Stimulated activated CD4-positive, alpha-beta T cell treated with anti-CD3 and anti-CD28 coated beads, Interleukin-12 subunit alpha, Interleukin-12 subunit beta, amount 100 ng/mL, for 4 hours (primary cell): ENCODE measurements around the gene SLC16A3.

ENCODE experiments used
- DNase-seq: peaks from one replicate; pipeline ENCODE4 v3.0.0-alpha.2; 2020

SLC16A3 gene

DNA sequence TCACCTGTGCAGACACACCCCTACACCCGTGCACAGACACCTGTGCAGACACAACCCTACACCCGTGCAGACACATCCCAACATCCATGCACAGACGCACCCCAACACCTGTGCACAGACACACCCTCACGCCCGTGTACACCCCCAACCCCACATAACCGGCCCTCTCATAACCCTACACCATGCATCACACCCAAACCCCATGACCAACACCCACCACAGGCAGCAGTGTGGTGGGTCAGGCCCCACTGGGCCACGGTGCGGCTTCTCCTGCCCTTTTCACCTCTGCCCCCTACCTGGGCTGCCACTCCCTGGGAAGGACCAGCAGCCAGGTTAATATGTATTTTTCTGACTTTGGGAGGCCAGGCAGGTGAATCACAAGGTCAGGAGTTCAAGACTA lies 4.2 kb upstream of the SLC16A3 start:
- DNase-seq, result no peak

DNA sequence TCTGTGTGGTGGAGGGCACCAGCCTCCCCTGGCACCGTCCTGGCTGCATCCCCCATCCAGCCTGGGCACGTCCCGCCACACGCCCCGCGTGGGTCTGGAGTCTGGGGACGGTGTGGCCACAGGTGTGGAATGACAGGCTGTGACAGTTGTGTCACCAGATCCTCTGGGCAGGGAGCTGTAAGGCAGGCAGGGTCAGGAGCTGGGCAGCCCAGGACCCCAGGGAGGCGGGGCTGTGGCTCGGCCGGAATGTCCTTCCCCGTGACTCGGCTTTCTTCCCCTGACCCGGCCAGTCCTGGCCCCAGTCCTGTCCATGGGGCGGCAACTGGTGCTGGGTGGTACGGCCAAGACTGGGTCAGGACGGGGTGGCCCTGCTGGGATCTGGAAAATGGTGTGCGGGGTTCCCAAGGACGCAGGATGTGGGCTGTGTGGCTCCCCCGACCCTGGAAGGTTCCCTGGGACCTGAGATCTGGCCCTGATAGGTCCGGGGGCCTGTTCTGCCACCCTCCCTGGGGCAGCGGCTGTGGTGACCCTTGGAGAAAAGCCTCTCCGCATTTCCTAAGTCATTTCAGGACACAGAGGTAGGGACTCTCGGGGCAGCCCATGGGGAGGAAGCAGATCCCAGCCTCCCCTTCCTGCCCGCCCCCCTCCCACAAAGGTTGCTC lies 3.3 kb upstream of the SLC16A3 start:
- DNase-seq, result no peak

DNA sequence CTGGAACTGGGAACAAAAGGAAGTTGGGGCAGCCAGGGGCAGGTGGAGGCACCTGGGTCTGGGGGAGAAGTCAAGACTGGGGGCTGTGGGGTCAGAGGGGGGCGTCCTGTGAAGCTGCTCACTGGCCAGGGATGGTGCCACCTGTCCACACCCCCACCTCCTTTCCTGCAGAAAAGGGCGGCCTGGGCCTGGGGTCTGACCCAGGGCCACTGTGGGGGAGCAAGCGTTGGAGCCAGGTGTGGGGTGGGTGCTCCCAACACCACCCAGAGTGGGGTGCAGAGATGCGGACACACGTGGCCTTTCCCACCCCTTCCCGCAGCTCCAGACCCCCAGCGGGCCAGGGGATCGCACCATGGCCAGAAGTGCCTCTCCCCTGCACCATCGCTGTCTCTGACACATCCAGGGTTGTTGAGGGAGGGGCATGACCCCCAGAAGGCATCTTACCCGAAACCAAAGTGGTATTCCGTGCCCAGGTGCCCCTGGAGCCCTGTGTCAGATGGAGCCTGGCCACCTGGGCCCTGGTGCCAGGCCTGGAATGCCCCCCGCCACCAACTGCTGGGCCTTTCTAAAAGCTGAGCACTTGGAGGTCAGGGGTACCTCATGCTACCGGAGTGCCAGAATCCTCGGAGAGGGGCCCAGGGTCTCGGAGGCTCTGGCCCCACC lies 2.6 kb upstream of the SLC16A3 start:
- DNase-seq, result no peak

DNA sequence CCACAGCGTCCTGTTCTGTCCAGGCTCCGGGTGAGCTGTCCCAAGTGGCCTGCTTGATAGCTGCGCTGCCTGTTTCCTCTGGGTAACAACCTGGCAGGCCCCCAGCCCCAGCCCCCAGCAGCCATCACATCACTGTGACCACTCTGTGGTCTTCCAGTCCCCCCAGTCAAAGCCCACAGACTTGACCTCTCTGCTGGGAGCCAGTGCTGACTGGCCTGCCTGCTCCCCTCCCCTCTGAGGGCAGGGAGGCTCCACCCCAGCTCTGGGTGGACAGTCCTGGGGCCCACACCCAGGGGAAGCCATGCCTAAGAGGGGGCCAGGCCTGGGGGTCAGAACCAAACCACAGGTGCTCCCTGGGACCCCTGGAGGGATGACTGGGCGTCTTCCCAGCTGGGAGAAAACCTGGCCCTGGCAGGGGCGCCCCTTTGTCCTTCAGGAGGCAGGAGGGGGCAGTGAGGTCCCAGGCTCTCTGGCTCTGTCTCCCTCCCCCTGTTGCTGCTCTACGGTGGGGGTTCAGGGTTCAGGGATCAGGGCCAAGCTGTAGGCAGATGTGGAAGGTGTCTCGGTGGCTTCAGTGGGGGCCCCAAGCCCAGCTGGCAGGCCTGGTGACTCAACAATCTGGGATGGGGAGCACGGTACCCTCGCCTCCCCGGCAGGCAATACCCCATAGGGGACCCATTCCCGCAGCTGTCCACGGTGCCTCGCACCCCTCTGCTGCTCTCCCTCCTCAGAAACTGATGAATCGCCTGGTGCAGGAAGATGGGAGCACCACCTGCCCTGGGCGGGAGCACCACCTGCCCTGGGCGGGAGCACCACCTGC lies 1.8 kb upstream of the SLC16A3 start:
- DNase-seq, result no peak

DNA sequence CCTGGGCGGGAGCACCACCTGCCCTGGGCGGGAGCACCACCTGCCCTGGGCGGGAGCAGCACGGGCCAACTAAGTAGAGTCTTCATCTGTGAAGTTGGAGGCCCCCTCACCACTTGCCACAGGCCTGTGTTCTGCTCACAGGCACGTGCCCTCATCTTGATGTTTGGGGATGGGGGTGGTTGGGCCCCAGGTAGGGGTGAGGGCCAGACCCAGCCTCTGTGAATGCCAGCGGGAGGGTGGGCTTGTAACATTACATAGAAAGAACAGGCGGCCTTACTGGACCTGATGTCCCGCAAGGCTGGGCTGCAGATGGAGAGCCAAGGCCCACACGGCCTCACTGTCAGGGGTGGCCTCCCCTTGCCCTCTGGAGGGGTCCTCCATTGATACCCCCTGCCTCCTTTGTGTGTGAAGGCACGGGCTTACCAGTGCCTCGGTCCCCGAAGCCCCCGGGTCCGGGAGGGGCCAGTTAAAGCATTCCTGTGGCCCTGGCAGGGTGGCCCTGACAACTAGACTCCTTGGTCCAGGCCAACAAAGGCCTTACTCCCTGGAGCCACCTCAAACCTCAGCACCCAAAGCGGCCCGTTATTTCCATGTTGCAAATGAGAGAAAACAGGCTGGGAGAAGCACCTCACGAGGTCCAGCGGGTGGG lies 1.1 kb upstream of the SLC16A3 start:
- DNase-seq, result no peak

DNA sequence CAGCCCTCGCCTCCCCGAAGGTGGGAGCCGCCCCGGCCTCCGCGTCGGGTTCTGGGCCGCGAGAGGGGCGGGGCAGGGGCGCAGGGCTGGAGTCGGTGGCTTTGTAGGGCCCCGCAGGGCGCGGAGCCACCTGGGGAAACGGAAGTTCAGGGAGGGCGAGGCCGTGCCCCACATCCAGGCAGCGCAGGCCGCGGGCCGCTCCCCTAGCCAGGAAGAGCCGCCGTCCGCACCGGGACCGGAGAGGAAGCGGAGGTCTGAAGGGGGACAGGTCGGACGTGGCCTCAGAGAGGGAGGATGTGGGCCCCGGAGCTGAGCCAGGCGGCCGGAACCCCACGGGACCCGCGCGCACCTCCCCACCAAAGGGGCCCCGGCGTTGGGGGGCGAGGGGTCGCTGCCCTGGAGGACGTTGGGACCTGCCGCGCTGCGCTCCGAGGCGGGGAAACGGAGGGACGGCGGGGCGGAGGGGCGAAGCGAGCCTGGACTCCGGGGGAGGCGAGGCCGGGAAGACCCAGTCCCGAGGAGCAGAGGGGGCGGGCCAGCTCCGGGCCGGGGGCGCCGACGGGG lies 482 bp upstream of the SLC16A3 start:
- DNase-seq, result peak; percentile 51

DNA sequence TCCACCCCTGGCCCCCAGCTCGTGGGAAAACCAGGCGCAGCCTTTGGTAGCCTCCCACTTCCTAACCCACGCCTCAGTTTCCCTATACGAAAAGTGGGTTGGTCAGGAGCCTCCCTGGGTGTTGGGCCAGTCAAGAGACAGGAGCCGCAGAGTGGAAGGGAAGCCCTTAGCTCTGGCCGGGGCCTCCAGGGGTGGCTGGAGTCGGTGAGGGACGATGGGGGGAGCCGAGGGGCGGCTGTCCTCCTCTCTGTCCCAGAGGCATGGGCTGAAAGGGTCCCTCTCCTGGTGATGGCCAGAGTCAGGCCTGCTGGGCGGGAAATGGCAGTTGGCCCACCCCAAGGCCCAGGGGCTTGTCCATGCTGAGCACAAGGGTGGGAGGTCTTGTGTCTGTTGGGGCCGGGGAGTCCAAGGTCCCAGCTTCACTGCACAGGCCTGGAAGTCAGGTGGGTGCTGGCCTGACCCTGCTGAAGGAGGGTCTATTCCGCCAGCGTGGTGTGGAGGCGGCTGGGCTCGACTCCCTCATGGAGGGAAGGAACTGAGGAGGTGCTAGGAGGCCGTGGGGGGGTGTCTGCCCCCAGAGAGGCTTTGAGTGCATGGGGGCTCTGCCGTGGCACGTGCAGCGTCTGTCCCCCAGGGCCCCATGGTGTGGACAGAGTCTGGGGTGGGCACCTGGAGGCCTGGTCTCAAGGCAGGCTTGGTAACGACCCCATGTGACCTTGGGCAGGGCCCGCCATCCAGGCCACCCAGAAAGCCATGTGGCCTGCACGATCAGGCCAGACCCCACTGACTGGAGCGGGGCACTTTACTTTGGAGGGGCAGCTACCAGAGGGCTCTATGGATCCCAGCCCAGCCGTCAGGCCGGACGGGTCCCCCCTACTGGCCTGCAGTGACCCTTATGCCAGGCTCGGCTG lies 1.1 kb downstream of the SLC16A3 start:
- DNase-seq, result no peak

DNA sequence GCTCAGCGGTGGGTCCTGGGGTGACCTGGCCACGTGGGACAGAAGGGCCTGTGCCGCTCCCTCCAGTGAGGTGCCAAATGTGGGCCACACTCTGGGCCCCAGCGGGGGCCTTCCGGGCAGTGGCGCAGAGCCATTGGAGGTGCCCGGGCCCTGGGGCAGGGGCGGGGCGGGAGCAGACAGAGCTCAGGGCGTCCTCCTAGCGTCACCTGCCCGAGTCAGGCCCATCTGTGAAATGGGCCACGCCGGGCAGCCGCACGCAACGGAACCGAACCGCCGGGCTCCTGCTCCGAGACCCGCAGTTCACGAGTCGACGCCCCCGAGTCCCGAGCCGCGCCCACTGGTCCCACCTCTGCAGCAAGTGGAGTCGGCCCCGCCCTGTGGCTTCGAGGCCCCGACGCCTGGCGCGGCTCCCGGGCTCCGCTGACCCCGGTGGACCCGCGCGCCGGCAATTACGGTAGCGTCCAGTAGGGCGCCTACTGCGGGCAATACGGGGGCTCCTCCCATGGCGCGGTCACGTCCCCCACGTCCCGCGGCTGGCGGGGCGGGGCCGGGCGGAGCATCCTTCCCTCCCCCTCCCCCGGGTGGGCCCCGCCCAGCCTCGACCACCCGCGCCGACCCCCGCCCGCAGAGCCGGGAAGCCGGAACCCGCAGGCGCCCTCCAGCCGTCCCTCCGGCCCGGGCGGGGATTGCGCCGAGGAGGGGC lies 1.9 kb downstream of the SLC16A3 start:
- DNase-seq, result no peak

DNA sequence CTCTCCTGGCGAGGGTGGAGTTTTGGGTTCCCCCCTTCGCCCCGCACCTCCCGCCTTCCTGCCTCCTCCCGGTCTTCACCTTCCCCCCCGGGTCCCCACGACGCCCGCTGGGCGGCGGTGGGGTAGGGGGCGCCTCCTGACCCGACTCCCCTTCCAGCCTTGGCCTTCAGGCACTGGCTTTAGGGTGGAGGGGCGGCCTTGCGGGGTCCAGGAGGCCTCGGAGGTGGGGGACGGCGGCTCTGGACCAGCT lies 2.4 kb downstream of the SLC16A3 start:
- no peak for DNase-seq

DNA sequence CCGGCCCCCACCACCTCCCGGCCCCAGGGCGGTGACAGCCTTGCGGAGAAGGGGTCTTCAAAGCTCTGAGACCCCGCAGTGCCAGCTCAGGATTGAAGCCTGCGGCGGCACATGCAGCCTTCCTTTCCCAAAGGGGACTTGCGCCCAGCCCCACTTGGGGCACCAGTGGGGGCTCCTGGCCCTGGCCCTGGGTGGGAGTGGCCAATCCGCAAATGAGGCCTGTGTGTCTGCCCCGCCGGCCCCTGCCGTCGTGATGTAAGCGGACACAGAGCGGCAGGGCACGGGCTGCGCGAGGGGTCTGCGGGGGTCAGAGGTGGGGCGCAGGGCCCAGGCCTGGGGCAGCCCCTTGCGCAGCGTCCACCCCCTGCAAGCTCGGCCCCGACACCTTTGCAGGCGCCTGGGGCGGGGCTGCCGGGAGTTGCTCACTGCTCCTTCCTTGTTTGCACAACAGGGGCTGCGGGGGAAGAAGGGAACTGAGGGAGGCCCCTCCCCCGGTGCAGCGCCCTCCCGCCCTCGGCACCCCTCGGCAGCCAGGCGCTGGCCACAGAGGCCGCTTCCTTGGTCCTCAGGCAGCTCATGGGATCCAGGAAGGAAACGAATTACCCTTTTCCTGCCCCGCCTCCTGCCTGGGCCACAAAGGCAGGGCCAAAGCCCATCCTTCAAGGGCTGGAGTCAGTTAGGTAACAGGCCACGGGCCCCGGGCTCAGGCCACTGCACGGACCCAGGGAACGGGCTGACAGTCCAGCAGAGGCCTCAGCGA lies 2.9 kb downstream of the SLC16A3 start:
- no peak for DNase-seq

DNA sequence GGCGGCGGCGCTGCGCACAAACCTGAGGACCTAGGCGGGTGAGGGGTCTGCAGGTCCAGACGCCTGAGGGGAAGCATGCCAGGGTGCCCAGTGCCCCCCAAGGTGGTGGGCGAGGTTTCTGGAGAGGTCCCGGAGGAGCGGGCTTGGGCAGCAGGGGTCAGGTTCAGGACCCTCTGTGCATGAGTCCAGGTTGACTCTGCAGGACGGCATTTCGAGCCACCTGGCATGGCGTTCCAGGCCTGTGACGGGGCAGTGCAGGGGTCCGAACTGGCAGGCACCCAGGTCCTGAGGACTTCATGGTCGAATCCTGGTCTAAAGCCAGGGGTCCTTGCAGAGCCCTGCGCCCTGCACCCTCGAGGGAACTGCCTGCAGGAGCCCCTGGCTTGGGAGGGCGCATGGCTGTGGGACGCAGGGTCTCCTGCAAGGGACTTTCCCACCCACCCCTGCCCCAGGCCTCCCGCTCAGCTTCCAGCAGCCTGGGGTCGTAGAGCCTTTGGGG lies 3.5 kb downstream of the SLC16A3 start:
- no peak for DNase-seq

DNA sequence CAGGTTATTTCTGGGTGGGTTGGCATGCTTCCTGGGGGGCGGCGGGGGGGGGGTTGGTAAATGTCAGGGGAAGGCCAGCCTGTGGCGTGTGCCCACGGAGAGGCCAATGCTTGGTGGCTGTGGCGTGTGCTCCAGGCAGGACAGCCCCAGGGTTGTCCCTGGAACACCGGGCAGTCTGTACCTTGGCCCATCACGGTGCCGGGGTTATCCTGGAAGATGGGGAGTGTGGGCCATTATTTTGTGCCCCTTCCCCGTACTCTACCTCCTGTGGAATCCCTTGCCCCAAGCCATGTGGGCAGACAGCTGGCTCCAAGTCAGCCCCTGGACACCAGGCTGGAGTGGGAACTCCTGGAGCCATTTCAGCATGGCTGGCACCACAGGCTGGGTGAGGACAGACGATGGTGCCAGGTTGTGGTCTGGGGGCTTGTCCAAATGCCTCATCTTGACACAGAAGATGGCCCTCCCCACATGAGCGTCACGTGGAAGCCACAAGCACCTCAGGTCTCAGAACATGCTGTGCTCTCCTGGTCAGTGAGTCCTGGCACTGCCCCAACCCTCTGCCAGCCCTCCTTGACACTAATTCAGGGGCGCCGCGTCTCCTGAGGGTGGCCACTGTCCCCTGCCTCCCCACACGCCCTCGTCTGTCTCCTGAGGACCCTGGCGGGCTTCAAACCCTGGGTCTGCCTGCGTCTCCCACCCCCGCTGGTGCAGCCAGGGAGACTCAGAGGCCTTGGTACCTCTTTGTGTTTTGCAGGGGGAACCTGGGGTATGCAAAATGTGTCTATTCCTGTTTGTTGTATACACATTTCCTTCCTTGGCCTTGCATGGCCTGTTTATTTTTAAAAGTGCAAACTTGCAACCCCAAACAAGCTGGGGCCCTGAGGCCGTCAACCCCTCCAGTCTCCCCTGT lies 4.3 kb downstream of the SLC16A3 start:
- no peak for DNase-seq

DNA sequence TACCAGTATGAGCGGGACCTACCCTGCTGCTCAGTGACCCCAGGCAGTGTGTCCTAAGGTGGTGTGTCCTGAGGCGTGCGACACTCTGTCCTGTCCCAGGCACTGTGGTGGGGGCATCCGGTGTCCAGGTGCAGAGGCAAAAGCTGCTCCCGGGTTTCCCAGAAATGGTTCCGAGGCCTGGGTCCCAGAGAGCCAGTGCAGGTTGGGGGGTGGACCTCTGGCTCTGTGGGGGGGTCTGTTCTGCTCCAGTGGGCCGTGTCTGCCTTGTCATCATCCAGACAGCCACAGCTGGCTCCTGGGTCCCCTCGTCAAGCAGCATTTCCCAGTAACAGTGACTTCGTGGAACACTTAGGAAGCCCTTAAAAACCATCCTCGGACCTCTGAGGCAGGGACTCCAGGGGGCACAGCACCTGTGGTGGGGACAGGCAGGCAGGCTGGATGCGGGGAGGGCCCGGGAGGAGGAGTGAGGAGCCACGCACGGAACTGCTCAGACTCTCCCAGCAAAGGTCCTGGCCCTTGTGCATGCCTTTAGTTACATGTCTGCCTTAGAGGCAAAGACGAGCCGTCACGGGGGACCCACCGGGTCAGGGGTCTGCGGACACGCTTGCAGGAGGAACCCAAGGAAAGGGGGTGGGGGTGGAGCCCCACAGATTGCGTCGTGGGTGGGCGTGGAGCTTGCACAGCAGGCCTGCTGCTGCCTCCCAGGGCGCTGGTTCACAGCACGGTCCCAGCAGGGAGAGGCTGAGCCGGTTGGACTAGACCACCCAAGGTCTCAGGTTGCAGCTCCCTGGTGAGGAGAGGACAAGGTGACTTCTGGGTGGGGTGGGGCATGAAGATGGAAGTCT lies 5.6 kb downstream of the SLC16A3 start:
- no peak for DNase-seq

DNA sequence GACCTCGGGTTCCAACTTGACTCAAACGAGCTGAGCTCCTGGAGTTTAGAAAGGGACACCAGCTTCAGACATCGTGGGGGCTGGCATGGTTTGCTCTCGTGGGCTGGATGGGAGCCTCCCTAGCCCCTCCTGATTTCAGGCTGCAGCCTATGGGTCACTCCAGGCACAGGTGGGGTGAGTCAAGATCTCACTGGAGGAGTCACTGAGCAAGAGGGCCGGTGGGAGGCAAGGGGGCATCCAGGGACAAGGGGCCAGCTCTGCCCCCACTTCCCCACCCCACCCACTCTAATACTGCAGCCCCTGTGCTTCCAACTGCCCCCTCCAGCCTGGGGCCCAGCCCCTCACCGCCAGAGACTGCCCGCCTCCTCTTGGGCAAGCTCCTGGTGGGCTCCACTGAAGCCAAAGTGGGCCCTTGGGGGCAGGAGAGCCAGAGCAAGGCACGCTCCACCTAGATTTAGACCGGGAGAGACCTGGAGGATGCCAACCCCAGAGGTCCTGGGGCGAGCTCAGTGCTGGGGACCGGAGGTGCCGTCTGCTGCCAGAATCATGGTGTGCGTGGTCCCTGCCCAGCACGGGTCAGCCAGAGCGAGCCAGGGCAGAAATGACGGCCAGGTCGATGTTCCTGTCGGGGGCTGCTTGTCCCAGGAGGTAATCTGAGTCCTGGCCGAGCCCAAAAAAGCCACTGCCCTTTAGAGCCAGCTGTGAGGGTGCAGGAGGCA lies 6.4 kb downstream of the SLC16A3 start:
- no peak for DNase-seq

DNA sequence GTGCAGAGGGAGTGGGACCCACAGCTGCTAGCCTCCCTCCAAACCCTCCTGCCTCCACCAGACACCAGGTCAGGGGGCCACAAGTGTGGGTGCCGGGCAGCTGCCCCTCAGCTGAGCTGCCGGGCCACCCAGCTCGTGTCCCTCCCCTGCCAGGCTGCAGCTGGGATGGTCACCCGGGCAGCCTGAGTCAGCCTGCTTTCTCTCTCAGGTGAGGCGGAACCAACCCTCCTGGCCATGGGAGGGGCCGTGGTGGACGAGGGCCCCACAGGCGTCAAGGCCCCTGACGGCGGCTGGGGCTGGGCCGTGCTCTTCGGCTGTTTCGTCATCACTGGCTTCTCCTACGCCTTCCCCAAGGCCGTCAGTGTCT lies 6.9 kb downstream of the SLC16A3 start:
- no peak for DNase-seq

DNA sequence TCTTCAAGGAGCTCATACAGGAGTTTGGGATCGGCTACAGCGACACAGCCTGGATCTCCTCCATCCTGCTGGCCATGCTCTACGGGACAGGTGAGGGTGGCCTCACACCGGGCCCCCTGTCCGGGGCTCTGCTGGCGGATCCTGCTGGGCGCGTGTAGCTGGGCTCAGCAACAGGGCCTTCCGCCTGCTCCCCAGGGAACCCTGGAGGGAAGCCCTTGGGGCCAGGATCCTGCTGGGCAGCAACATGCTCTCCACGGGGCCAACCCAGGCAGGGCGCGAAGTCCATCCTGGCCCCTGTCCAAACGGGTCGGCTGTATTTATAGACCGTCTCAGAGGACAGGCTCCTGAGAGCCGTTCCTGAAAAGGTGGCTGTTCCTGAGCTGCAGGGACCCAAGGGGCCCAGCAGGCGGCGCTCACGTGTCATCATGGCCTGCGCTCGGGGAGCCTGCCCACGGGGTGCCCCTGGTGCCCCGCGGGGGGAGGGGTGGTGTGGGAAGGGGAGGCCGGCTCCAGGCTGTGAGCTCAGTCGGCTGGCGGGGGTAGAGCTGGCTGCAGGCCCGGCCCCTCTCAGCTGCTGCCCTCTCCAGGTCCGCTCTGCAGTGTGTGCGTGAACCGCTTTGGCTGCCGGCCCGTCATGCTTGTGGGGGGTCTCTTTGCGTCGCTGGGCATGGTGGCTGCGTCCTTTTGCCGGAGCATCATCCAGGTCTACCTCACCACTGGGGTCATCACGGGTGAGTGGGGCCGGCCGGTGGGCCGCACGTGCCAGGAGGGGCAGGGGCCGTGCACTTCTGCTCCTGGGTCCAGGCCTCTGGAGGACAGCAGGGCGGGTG lies 7.5 kb downstream of the SLC16A3 start:
- peak; percentile 68 for DNase-seq

DNA sequence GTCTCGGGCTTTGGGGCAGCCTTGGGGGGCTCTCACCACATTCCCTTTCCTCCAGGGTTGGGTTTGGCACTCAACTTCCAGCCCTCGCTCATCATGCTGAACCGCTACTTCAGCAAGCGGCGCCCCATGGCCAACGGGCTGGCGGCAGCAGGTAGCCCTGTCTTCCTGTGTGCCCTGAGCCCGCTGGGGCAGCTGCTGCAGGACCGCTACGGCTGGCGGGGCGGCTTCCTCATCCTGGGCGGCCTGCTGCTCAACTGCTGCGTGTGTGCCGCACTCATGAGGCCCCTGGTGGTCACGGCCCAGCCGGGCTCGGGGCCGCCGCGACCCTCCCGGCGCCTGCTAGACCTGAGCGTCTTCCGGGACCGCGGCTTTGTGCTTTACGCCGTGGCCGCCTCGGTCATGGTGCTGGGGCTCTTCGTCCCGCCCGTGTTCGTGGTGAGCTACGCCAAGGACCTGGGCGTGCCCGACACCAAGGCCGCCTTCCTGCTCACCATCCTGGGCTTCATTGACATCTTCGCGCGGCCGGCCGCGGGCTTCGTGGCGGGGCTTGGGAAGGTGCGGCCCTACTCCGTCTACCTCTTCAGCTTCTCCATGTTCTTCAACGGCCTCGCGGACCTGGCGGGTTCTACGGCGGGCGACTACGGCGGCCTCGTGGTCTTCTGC lies 8.4 kb downstream of the SLC16A3 start:
- no peak for DNase-seq
